Stimulated activated CD8-positive, alpha-beta memory T cell treated with anti-CD3 and anti-CD28 coated beads, Interleukin-12 subunit alpha, Interleukin-12 subunit beta, amount 100 ng/mL, for 24 hours (primary cell): ENCODE results near the gene TCP1.
A peak's percentile ranks its signal among the peaks of the same experiment; 100 is the strongest.
"Not testable (repeated sequence)": the region's sequence is repeated elsewhere in the genome, so short reads cannot be mapped to it uniquely, and the experiment has no call there.

Experiments used
- DNase-seq: peaks from one replicate; pipeline ENCODE4 v3.0.0-alpha.2; 2020; ENCODE audit errors: extremely low read depth

TCP1 gene

GRCh38 chr6:159777240-159777904, 12.0 kb downstream of the TCP1 start:
- no peak for DNase-seq

GRCh38 chr6:159772196-159772595, 17.2 kb downstream of the TCP1 start:
- DNase-seq, result no peak

DNA sequence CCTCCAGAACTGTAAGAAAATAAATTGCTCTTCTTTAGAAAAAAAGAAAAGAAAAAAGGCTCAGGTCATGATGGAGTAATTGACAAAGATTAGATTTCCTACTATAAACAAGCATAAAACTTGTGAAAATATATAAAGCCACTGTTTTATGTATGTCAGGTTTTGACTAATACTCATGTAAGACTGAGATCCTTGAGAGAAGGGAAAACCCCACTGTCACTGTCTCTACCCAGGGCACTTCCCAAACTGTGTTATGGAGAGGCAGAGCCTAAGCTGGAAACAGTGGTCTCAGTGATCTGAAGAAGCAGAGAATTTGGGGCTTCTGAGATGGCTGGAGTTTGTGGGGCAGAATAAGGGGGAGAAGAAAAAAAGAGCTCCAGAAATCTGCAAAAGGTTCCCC, 19.9 kb downstream of the TCP1 start:
- DNase-seq, result no peak

DNA sequence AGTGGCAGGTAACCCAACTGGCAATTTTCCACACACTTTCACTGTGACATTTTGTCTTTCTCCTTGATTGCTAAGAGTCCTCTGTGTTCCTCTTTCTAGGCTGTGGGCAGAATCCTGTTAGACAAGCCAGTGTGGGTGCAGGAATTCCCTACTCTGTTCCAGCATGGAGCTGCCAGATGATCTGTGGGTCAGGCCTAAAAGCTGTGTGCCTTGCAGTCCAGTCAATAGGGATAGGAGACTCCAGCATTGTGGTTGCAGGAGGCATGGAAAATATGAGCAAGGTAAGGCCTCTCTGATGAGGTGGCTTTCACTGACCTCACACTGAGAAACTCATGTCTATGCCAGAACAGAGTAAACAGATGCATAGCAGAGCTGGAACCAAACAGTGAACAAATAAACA, 22.5 kb downstream of the TCP1 start:
- DNase-seq, result no peak

DNA sequence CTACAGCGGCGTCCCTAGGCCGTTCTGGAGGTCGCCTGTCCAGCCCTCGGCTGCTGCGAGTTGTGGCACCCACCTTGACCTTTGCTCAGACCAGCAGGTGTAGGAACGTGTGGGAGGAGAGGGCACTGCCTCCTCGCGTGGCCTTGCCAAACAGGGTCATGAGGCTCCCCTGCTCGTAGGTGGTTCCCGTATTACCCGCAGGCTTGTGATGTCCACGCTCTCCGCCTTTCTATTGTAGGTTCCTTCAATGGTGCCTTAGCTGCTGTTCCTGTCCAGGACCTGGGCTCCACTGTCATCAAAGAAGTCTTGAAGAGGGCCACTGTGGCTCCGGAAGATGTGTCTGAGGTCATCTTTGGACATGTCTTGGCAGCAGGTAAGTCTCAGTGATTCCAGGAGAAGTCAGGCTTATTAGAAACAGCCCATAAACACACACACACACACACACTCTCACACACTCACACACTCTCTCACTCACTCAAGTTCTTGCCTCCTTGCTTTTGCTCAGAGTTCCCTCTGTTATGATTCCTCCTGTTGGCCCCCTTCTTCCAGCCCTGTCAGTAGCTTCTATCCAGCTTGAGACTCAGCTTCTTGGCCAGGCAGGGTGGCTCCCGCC, 26.6 kb downstream of the TCP1 start:
- DNase-seq, result no peak

DNA sequence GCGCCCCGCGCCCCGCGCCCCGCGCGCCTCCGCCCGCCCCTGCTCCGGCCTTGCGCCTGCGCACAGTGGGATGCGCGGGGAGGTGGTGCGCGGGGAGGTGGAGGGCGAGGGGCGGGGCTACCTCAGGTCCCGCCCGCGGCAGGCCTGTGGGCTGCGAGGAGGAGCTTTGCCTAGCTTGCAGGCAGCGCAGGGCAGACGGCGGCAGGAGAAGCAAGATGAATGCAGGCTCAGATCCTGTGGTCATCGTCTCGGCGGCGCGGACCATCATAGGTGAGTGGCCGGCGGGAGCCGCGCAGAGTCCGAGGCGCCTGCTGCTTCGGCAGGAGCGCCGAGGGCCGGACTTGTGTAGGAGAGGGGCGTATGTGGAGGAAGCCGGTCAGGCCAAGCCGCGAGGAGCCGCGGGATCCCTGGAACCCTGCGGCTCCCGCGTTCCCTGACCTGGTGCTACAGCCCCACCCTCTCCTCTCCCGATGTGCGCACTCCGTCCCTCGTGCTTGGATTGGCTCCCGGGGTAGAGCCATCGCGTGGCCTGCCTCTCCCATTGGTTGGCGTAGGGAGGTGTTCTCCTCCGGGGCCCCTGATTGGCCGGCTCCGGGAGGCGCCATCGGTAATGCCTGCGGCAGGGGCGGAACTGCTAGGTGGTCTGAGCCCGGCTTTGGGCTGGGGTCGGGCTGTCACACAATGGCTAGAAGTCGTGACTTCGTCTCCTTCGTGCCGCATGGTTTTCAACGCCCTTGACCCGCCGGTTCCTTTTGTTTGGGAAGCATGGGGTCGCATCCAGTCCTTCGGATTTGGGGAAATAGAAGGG, 27.3 kb downstream of the TCP1 start, which contains the start of gene ACAT2:
Gene ACAT2, plus strand, starts transcription at position 173 of the 808 bp plus-strand sequence. Its CDS starts 43 bp downstream, at position 216.
- DNase-seq, result peak; percentile 89

DNA sequence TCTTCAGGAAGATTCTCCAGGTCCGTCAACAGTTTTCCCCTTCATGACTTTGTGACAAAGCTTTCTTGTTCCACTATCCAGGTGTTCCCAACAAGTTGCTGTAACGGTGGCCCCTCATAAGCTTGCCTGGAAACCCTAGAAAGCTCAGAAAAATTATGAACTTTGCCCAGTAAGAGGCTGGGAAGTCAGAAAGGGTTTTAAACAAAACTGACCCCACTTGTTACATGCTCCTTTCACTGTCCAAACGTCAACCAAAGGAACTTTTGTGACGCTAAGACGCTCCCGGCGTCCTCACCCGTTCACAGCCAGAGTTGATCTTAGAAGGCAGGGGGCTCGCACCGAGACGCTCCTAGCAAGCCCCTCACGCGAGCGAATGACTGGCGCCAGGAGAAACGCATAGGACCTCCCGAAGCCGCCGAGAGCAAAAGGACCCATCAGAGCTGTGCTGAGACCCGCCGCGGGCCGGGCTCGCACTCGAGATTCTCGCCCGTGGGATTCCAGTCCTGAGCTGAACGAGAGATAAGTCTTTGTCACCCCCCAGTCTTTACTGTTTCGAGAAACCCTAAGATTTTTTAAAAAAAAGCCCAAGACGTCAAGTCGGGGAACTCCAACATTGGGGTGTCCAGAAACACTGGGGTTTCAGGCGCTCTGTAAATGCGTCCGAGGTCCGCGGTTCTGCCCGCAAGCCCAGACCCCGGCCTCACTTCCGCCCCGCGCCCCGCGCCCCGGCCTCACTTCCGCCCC, 28.1 kb downstream of the TCP1 start:
- DNase-seq, result no peak

- DNase-seq, result no peak
These were observed 28.8 kb downstream of the TCP1 start for GRCh38 chr6:159760602-159761057.

- DNase-seq, result no peak
These were observed 29.8 kb downstream of the TCP1 start for GRCh38 chr6:159759645-159760044.

DNA sequence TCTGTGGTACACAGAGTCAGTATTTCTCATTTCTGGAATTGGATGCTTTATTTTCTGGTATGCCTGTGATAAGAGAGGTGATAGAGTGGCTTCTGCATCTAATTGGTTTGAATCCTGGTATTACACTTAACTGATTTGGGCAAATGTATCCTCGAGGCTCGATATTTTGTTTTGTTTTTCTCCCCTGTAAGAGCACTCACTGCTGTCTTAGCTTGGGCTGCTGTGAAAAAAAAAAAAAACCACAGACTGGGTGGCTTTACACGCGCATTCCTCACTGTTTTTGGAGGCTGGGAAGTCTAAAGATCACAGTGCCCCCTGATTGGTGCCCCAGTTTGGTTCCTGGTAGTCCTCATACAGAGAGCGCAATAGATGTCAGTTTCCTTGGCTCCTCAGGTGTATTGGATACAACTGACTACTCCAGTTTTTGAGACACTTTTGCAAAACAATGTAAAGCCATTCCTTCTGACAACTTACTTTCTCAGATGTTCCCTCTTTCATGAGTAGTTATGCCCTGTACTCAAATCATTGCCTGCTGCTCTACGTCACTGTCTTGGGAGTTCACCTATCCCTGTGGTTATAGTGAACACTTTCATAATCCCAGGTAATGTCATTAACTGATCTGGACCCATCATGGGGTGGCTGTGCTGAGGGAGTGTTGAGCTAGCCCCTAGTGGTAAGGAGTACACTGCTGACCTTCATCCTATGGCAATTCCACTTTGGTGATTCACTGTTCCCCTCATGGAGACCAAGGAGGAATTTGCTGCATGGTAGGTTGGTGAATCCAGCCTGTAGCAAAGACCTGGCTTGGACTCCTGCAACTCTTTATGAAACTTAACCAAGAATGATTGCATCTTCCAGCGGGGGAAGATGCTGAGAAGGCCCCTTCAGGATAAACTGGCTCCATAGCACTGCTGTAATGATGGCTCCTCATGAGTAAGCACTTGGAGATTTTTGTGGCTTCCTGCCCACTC, 31.1 kb downstream of the TCP1 start:
- no peak for DNase-seq

DNA sequence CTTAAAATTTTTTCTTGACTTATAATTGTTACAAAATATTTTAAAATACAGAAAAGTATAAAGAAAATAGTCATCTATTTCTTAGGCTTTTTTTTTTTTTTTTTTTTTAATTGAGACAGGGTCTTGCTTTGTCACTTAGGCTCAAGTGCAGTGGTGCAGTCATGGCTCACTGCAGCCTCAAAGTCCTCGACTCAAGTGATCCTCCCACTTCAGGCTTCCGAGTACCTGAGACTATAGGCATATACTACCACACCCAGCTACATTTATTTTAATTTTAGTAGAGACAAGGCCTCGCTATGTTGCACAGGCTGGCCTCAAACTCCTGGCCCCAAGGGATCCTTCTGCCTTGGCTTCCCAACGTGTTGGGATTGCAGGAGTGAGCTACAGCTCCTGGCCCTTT, 32.9 kb downstream of the TCP1 start:
- no peak for DNase-seq

- no peak for DNase-seq
These were observed 34.2 kb downstream of the TCP1 start for GRCh38 chr6:159754959-159755914.

DNA sequence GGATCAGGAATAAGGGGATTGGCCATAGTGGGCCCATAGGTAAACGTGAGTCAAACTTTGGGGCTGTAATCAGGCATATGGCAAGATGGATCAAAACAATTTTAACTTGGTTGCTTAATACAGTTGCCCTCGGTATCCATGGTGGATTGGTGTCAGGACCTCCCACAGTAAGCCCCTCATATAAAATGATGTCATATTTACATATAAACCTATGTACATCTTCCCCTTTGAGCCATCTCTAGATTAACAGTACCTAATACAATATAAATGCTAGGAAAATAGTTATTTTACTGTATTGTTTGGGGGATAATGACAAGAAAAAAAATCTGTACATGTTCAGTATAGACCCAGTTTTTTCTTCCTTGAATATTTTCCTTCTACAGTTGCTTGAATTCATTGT, 35.0 kb downstream of the TCP1 start:
- no peak for DNase-seq

GRCh38 chr6:159753081-159753872, 36.1 kb downstream of the TCP1 start:
- no peak for DNase-seq

DNA sequence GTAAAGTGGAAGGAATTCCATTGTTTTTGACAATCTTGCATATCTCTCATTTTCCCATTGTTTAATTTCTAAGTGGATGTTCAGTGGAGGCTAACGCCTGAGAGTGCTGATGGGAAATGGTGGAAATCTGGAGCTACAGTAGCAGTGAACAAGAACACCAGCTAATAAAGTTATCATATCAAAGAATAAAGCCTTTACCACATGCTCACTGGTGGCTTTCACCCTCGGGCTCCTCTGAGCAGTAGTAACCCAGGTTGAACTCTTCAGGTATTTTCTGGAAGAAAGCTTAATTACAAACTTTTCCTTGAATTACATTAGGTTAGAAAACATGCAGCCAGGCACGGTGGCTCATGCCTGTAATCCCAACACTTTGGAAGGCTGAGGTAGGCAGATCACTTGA, 38.0 kb downstream of the TCP1 start:
- no peak for DNase-seq

GRCh38 chr6:159748127-159748526, 41.3 kb downstream of the TCP1 start:
- DNase-seq, result not testable (repeated sequence)

DNA sequence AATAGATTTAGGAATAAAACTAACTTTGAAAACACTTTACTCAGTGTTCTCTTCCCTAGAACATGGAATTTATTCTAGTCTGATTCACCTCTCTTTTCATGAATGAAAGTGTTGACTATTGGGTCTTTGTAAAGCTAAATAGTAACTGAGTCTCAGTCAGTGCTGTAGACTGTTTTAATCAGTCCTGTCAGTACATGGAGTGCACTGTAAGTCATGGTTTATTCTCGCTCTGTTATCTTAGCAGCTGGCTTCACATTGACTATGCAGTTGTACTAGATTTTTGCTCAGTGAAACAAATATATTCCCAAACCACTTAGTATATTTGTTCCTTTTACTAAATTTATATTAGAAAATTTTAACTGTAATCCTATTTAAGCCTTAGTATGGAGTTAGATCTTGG, 42.6 kb downstream of the TCP1 start:
- no peak for DNase-seq

GRCh38 chr6:159745081-159745480, 44.3 kb downstream of the TCP1 start:
- DNase-seq, result no peak

DNA sequence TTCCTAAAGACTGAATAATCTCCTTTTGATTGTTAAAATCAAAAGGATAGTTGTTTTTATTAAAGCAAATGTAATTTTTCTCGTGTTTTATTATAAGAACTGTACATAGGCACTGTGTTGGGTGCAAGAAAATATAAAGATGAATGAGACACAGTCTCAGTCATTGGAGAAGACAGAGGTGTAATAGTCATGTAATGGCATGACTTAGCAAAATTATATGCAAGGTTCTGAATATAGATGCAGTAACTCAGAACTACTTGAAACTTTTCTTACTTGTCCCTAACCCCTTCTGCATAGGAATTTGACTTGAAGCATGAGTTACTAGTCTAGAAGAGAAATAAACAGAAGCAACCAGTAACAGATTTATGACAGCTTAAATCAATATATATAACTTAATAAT, 47.2 kb downstream of the TCP1 start:
- DNase-seq, result no peak
